ENCODE measurements around the gene COL4A3. TPM values are rescaled to one million over a fixed set of nuclear protein-coding genes. Genes with fewer than 3 reads are reported as not detected.

Gene COL4A3
- total RNA-seq, 3 donors from 2014 or later: 0.16 to 0.36 (median 0.32) TPM

DNA sequence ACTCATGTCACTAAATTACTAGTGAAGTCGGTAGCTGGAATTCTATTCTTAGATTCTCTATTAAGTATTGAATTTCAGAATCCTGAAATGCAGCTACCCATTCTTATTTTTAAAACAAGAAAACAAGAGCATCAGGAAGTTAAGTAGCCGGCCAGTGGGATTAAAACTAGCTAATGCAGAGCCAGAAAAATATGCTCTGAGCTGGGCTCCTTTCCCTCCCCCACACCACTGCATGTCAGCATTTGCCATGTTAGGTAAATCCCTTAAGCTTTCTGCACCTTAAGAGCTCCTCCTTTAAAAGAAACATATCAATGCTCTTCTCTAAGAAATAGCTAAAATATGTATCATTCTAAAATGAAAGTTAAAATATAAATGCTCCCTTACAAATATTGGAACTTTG, 88.4 kb downstream of the COL4A3 start:
- Histone ChIP-seq H3K4me3 (no peak overlapping the region), H3K9me3 (no peaks in the 10 kb centered on the region), H3K36me3 (ENCODE audit: low read depth) (no peaks in the 10 kb centered on the region), H3K4me1 (ENCODE audit: low read depth) (no peaks in the 10 kb centered on the region)
- intact Hi-C loops (cut with DNase I, micrococcal nuclease): no loop called here
- DNase-seq (no peak), ATAC-seq (no peak)
- no peak for TF ChIP-seq CTCF (IDR thresholded peaks at IDR 0.05)

DNA sequence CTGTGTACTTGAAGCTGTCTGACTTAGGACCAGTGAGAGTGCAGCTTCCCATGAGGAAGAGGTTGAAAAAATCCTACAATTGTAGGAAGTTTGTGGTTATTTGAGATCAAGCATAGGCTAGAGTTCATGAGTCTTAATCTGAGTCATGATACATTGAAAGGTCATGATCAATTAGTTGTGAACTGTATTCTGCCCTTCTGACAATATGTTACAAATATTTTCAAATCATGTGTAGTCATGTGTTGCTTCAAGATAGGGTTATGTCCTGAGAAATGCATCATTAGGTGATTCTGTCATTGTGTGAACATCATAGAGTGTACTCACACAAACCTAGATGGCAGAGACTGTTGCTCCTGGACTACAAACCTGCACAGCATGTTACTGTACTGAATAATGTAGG, 92.2 kb downstream of the COL4A3 start:
- no peak for DNase-seq
- H3K9me3 ChIP-seq: no peaks in the 10 kb centered on the region
- no peak for ATAC-seq
- TF ChIP-seq CTCF (IDR thresholded peaks at IDR 0.05): no peak
- intact Hi-C loops (cut with DNase I, micrococcal nuclease): no loop called here
- no peaks in the 10 kb centered on the region for H3K36me3 ChIP-seq (ENCODE audit: low read depth)
- no peaks in the 10 kb centered on the region for H3K4me1 ChIP-seq (ENCODE audit: low read depth)
- no peak overlapping the region for H3K4me3 ChIP-seq

GRCh38 chr2:227257820-227258219, 93.4 kb downstream of the COL4A3 start:
- no peaks in the 10 kb centered on the region for H3K4me1 ChIP-seq (ENCODE audit: low read depth)
- H3K4me3 ChIP-seq: no peak overlapping the region
- H3K36me3 ChIP-seq (ENCODE audit: low read depth): no peaks in the 10 kb centered on the region
- ATAC-seq (no peak), DNase-seq (no peak)
- intact Hi-C loops (cut with DNase I, micrococcal nuclease): no loop called here
- H3K9me3 ChIP-seq: no peaks in the 10 kb centered on the region
- no peak for TF ChIP-seq CTCF (IDR thresholded peaks at IDR 0.05)

- no peak for ATAC-seq
- Histone ChIP-seq H3K4me3 (no peak overlapping the region), H3K4me1 (ENCODE audit: low read depth) (no peaks in the 10 kb centered on the region), H3K9me3 (no peaks in the 10 kb centered on the region), H3K36me3 (ENCODE audit: low read depth) (no peaks in the 10 kb centered on the region)
- no peak for TF ChIP-seq CTCF (IDR thresholded peaks at IDR 0.05)
- intact Hi-C loops (cut with DNase I, micrococcal nuclease): no loop called here
- no peak for DNase-seq
Measured at GRCh38 chr2:227260041-227260440, 95.6 kb downstream of the COL4A3 start.

- DNase-seq: no peak
- Histone ChIP-seq H3K4me1 (ENCODE audit: low read depth) (no peaks in the 10 kb centered on the region), H3K4me3 (no peak overlapping the region), H3K36me3 (ENCODE audit: low read depth) (no peaks in the 10 kb centered on the region), H3K9me3 (no peaks in the 10 kb centered on the region)
- ATAC-seq: no peak
- TF ChIP-seq CTCF (IDR thresholded peaks at IDR 0.05): no peak
- intact Hi-C loops (cut with DNase I, micrococcal nuclease): no loop called here
Measured at GRCh38 chr2:227267410-227268115, 103.1 kb downstream of the COL4A3 start.

GRCh38 chr2:227280895-227281294, 116.5 kb downstream of the COL4A3 start:
- no peak for DNase-seq
- Histone ChIP-seq H3K4me3 (no peak overlapping the region), H3K36me3 (ENCODE audit: low read depth) (no peaks in the 10 kb centered on the region), H3K9me3 (no peaks in the 10 kb centered on the region), H3K4me1 (ENCODE audit: low read depth) (no peaks in the 10 kb centered on the region)
- ATAC-seq: no peak
- no peak for TF ChIP-seq CTCF (IDR thresholded peaks at IDR 0.05)
- intact Hi-C loops (cut with DNase I, micrococcal nuclease): no loop called here

Data from mucosa of descending colon (tissue), 3 donors.